Stimulated activated CD4-positive, alpha-beta T cell treated with anti-CD3 and anti-CD28 coated beads, Interleukin-15, amount 100 ng/mL, for 1 hour (primary cell): ENCODE data around the gene DNAI7.
A peak's percentile ranks its signal among the peaks of the same experiment; 100 is the strongest.

Experiments
- DNase-seq, 2 donors: peaks; one replicate each; pipeline ENCODE4 v3.0.0-alpha.2; 2020; ENCODE audit warnings: low read depth in 1 of 2, low spot score in 1 of 2

The DNAI7 gene, protein sequence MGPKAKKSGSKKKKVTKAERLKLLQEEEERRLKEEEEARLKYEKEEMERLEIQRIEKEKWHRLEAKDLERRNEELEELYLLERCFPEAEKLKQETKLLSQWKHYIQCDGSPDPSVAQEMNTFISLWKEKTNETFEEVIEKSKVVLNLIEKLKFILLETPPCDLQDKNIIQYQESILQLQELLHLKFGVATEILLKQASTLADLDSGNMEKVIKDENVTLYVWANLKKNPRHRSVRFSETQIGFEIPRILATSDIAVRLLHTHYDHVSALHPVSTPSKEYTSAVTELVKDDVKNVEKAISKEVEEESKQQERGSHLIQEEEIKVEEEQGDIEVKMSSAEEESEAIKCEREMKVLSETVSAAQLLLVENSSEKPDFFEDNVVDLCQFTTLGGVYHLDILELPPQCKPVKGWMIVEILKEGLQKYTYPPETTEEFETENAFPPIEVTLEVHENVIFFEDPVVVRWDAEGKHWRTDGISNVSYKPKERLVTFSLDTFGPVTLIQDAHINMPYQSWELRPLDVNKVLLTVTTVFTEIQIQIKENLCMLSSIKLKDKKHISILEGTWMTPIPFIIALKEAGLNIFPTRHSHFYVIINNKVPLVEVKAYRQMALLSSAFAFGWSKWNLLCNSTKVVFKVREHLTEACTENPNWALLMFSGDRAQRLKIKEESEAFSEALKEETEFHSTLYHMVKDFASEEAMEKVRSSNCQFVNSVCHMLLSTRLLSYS

DNA sequence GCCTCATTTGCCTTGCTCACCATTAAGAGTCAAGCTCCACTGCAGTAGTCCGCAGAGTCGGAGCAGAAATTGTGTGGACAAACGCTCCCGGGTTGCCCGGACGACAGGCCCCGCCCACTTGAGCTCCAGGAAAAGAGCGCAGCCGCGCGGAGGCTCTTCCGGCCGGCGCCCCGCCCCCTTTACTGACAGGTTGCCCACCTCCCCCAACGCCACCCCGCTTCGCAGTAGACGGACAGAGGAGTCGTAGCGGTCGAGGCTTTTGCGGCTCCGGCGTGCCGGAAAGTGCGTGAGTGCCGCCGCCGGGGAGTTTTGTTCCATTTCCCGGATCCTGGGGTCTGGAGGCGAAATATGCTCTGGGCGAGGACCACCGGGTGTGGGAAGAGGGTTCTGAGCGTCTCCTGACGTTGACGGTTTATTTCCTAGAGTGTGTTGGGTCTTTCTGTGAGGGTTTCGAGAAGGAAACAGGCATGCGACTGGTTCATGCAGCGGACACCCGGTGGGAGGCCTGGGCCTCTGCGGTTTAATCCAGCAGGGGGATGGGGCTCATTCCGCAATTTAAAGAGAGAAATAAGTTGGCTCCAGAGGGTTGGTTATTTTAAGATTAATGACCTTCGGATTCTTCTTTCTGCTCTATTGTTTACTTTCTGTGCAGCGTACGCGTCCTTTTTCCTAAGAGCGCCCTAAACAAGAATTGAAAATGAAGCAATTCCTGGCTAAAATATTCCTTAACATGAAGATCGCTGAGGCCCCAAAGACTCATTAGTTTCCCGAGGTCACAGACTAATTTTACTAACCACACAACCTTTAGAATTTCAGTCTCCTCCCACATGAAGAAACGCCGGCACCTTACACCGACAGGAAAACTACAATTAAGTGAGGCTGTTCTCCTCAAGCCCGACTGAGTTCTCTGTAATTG is at the start of gene DNAI7, which contains the start of gene ETFRF1:
Gene DNAI7, minus strand, starts transcription at position 105 of the 916 bp plus-strand sequence. Its CDS starts 82 bp downstream, at position 23.
Gene ETFRF1, plus strand, starts transcription at position 182 of the 916 bp plus-strand sequence. CDS start 8,720 bp downstream, outside the sequence.
- peak; percentile 89 to 90 for DNase-seq

DNA sequence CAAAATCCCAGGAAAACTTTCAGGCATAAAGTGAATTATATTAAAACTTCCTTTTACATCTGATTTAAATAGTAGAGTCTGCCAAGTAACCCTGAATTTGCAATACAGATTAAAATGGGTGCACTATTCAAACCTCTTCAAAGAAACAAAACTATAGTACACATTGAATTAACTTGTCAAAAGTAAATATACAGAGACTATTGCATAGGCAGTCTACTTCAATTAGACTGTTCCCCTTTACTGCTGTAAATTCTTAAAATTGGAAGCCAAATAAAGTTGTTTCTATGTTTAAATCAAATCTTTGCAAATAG is 48.7 kb upstream of the DNAI7 start:
- no peak for DNase-seq

GRCh38 chr12:25242981-25243679 is 48.2 kb upstream of the DNAI7 start:
- DNase-seq: no peak

DNA sequence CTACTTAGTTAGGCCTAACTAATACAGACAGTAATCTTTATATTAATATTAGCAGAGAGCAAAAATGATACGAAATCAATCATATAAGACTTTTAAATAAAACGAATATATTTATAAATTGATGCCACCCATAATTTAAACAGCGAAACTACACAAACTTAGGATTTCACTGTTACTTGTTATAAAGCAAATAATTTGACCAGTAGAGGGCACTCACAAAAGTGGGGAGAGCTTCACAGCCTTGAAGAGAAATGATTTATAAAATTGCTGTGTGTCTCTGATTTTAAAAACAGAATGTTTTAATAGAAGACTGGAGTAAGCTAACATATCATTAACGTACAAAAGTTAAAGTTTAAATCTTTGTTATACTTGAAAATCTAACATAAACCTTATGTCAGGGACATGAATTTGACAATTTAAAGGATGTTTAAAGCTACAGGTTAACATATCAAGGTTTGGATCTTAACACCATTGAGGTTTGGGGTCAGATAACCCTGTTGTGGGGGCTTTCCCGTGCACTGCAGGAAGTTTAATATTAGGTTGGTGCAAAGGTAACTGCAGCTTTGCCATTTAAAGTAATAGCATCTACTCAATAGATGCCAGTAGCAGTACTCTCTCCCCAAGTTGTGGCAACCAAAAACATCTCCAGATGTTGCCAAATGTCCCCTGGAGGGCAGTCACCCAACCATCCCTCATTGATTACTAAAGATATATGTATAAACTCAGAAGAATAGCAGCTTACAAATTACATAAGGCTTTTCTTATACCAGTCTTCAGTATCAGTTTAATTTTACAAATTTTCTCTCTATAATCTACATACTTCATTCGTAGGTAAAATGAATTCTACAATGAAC is 46.4 kb upstream of the DNAI7 start:
- DNase-seq: no peak

DNA sequence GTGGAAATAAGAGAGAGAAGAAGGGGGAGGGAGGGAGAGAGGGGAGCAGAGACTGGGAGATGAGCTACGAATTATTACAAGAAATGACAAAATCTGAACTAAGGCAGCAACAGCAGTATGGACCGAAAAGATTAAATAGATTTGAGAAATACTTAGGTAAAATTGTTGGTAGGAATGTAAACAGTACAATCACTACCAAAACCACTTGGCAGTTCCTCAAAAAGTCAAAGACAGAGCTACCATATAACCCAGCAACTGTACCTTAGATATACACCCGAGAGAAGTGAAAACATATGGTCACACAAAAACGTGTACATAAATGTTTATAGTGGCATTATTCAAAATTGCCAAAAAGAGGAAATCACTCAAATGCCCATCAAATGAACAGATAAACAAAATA is 41.7 kb upstream of the DNAI7 start:
- DNase-seq: no peak

DNA sequence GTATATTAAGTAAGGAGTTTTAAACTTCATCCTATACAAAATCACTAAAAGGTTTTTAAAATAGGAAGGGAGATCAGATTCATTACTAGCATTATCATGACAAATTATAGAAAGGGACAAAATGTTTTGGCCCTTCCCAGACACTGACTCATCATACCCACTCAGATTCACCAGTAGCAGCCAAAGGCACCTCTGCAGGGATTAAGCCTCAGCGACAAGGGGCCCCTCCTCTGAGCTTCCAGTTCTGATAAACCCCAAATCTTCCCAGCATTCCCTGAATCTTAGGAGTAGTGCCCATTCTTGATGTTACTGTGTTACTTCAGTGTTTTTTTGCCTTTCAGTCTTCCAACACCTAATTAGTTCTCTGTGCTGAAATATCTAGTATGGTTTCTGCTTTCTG is 41.2 kb upstream of the DNAI7 start:
- no peak for DNase-seq

- DNase-seq: no peak
Observed at GRCh38 chr12:25213338-25213737, 18.4 kb upstream of the DNAI7 start.

DNA sequence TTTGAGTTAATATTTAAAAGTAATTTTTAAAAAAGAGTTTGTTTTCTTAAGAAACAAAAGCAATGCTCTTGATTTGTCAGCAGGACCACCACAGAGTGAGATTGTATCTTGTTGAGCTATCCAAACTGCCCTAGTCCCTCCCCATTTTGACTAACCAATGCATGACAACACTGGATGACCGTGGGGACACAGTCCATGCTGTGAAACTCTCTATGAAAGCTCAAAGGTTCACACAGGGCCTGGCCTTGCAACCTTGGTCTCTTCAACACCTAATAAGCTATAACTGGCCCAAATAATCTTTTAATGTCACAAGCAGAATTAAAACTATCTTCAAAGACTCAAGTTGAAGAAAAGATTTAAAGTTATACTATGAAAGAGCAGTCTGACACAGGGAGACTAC is 13.6 kb upstream of the DNAI7 start:
- DNase-seq: no peak

- DNase-seq: no peak
Observed at GRCh38 chr12:25207846-25208245, 12.9 kb upstream of the DNAI7 start.

GRCh38 chr12:25207411-25207810 is 12.5 kb upstream of the DNAI7 start:
- DNase-seq: no peak

DNA sequence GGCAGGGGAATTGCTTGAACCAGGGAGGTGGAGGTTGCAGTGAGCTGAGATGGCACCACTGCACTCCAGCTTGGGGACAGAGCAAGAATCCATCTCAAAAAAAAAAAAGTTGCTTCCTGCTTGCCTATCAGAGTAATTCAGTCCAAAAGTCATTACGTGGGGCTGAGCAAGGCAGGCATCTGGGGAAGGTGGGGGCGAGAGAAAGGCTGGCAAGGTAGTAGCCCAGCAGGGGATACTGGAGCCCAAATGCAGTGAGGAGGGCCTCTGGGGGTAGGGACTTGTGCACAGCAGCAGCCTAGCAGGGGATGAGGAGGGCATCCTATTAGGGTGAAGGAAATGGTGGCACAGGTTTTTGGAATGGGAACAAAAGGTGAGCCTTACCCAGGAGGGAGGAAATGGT is 7.2 kb upstream of the DNAI7 start:
- no peak for DNase-seq

DNA sequence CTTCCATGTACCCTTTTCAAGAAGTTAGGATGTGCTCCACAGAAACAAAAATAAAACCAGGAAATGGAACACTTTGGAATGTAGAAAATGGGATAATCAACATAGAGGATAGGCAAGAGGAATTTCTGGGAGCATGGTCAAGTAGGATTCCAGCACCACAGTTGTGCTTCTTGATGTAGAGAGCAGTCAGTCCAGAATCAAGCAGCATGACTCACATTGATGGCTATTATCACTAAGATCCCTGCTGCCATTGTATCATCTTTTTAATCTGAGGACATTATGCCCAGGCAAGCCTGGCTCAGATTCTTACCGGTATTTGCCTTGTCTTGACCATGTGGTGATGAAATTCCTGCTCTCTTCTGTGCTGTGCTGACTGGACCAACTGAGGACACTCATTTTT is 5.7 kb upstream of the DNAI7 start:
- DNase-seq: no peak

GRCh38 chr12:25197608-25198007 is 2.6 kb upstream of the DNAI7 start:
- DNase-seq: no peak

DNA sequence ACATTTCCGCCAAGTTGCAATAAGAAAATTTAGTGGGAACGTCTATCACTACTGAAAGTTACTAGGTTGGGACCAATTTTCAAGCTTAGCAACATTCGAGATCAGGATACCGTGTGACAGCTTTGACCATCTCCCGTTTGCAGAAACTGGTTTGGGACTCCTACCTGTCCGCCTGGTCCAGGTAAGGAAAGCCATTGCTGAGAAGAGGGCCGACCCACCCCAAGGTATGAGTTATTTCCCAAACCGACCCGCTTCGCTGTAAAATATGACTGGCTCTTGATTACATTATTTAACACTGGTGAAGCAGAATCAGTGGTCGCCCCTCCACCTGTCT is 271 bp downstream of the DNAI7 start:
- no peak for DNase-seq

DNA sequence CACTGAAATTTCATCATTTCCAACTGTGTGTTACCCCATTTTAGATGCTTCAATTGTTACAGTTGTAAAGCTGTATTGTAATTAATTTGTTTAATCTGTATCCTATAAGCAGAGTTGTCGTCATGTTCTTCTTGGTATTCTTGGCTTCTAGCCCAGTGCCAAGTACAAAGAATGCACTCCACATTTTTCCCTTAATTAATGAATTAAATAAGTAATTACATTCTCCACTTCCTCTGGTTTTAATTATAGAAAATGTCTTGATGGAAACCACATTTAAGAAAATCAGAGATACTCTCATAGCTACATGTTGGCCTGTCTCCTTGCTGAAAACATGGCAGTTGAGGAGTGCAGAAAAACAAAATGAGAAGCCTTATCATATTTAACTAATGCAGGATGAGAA is 746 bp downstream of the DNAI7 start:
- no peak for DNase-seq

- no peak for DNase-seq
Observed at GRCh38 chr12:25190793-25191192, 4.2 kb downstream of the DNAI7 start.

- no peak for DNase-seq
Observed at GRCh38 chr12:25189656-25190055, 5.3 kb downstream of the DNAI7 start.

GRCh38 chr12:25187781-25188180 is 7.2 kb downstream of the DNAI7 start:
- no peak for DNase-seq

GRCh38 chr12:25186788-25187402 is 8.1 kb downstream of the DNAI7 start:
- DNase-seq: no peak
